ENCODE measurements around the gene KCNQ2. TPM values are rescaled to one million over a fixed set of nuclear protein-coding genes. Genes with fewer than 3 reads are reported as not detected.

KCNQ2 gene
- total RNA-seq, 1 experiment from 2014 or later, result 86.5 TPM

DNA sequence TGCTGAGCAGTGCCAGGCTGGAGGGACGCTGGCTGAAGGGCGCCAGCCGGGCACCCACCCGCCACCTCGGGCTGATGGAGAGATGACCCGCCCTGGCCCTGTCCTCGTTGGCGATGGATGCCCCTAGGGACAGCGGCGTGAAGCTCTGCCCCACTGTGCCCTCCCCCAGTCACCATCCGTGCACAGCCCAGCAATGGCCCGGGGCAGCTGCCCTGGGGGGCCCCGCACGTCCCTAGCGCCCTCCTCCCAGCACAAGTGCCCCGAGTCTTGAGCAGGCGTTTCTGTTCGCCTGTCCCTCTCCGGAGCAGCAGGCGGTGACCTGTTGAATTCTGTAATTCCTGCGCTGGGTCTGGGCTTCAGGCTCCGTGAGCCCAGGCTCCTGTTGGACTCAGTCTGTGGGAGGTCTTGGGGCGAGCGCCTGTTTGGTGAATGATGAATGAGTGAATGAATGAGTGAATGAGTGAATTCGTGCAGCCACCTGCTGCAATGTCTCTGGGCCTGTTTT lies 74.5 kb downstream of the KCNQ2 start:
- Histone ChIP-seq H2AFZ (ENCODE audit: low read depth, low read length, poor library complexity, severe bottlenecking) (no peak overlapping the region), H3K79me2 (ENCODE audit: insufficient read depth, low read length) (no peaks in the 10 kb centered on the region), H3K4me3 (replicated peaks in 1 of 2; ENCODE audit: low read depth in 1 of 2, low read length in 2 of 2) (no peak overlapping the region), H3K27ac (ENCODE audit: low read depth, low read length) (no peak overlapping the region), H3K36me3 (ENCODE audit: control insufficient read depth in 1 of 2, insufficient read depth in 2 of 2, low read length in 2 of 2) (no peaks in the 10 kb centered on the region), H3K9me3 (ENCODE audit: control insufficient read depth in 1 of 2, insufficient read depth in 1 of 2, low read depth in 1 of 2, low read length in 2 of 2) (no peaks in the 10 kb centered on the region), H3K9me2 (ENCODE audit: insufficient read depth) (no peaks in the 10 kb centered on the region), H3K4me2 (ENCODE audit: low read length) (no peak overlapping the region), H3K9ac (ENCODE audit: low read length) (no peak overlapping the region), H3K4me1 (ENCODE audit: control insufficient read depth in 1 of 2, insufficient read depth in 2 of 2, low read length in 2 of 2) (no peaks in the 10 kb centered on the region), H4K20me1 (ENCODE audit: insufficient read depth) (no peaks in the 10 kb centered on the region), H3K27me3 (ENCODE audit: insufficient read depth, low read length) (no peaks in the 10 kb centered on the region)
- POLR2A ChIA-PET, result no interaction called here
- RAD21 ChIA-PET (ENCODE audit: low non-redundant PET in 1 of 2, low total read pairs in 2 of 2, uncharacterized antibody in 2 of 2, unreplicated experiment in 2 of 2), result no interaction called here
- intact Hi-C loops (cut with micrococcal nuclease), result no loop called here
- no TSS peak for BruUV-seq (replicated peaks)
- ATAC-seq, result no peak
- CTCF ChIA-PET, result interaction anchor here (0.7 kb wide), 1 partner anchor 89 kb away, joined by 3 read pairs; no protein-coding TSS in a partner anchor
- no peak for DNase-seq (ENCODE audit: low read depth, low spot score)
- TF ChIP-seq SRF (IDR thresholded peaks at IDR 0.05; ENCODE audit: low read depth), result no peak
- TF ChIP-seq, protein P1, sequence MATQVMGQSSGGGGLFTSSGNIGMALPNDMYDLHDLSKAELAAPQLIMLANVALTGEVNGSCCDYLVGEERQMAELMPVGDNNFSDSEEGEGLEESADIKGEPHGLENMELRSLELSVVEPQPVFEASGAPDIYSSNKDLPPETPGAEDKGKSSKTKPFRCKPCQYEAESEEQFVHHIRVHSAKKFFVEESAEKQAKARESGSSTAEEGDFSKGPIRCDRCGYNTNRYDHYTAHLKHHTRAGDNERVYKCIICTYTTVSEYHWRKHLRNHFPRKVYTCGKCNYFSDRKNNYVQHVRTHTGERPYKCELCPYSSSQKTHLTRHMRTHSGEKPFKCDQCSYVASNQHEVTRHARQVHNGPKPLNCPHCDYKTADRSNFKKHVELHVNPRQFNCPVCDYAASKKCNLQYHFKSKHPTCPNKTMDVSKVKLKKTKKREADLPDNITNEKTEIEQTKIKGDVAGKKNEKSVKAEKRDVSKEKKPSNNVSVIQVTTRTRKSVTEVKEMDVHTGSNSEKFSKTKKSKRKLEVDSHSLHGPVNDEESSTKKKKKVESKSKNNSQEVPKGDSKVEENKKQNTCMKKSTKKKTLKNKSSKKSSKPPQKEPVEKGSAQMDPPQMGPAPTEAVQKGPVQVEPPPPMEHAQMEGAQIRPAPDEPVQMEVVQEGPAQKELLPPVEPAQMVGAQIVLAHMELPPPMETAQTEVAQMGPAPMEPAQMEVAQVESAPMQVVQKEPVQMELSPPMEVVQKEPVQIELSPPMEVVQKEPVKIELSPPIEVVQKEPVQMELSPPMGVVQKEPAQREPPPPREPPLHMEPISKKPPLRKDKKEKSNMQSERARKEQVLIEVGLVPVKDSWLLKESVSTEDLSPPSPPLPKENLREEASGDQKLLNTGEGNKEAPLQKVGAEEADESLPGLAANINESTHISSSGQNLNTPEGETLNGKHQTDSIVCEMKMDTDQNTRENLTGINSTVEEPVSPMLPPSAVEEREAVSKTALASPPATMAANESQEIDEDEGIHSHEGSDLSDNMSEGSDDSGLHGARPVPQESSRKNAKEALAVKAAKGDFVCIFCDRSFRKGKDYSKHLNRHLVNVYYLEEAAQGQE (IDR thresholded peaks at IDR 0.05; ENCODE audit: low read depth), result no peak
- TF ChIP-seq ELF1 (IDR thresholded peaks at IDR 0.05; ENCODE audit: borderline replicate concordance, low read depth), result no peak
- TF ChIP-seq POLR2A (IDR thresholded peaks at IDR 0.05; ENCODE audit: borderline replicate concordance, extremely low read depth, insufficient read depth, insufficient read length), result no peak
- no peak for TF ChIP-seq EZH2phosphoT487 (IDR thresholded peaks at IDR 0.05; ENCODE audit: borderline replicate concordance)
- TF ChIP-seq POLR2AphosphoS5 (IDR thresholded peaks at IDR 0.05; ENCODE audit: low read depth, low read length), result no peak
- TF ChIP-seq, protein P2, sequence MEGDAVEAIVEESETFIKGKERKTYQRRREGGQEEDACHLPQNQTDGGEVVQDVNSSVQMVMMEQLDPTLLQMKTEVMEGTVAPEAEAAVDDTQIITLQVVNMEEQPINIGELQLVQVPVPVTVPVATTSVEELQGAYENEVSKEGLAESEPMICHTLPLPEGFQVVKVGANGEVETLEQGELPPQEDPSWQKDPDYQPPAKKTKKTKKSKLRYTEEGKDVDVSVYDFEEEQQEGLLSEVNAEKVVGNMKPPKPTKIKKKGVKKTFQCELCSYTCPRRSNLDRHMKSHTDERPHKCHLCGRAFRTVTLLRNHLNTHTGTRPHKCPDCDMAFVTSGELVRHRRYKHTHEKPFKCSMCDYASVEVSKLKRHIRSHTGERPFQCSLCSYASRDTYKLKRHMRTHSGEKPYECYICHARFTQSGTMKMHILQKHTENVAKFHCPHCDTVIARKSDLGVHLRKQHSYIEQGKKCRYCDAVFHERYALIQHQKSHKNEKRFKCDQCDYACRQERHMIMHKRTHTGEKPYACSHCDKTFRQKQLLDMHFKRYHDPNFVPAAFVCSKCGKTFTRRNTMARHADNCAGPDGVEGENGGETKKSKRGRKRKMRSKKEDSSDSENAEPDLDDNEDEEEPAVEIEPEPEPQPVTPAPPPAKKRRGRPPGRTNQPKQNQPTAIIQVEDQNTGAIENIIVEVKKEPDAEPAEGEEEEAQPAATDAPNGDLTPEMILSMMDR (IDR thresholded peaks at IDR 0.05 in 2 of 3, conservative IDR thresholded peaks at IDR 0.05 in 1 of 3; ENCODE audit: borderline replicate concordance in 1 of 3, insufficient read depth in 1 of 3, low read depth in 2 of 3, low read length in 2 of 3), result no peak
- no peak for TF ChIP-seq ZNF274 (IDR thresholded peaks at IDR 0.05; ENCODE audit: low read depth, low read length)
- no peak for TF ChIP-seq YY1 (IDR thresholded peaks at IDR 0.05; ENCODE audit: extremely low read depth, insufficient replicate concordance, low read depth, low read length)

All from HCT116 (cell line).